LNCAP (cell line): ENCODE measurements around the gene PASK.

Experiments used
- CTCF ChIP-seq: fragments of 450-650 bp; IDR thresholded peaks from 2 replicates; pipeline ENCODE4 v1.5.1; 2017; ENCODE audit warnings: mild to moderate bottlenecking

The PASK gene

GRCh38 chr2:241094924-241095420 is 54.3 kb downstream of the PASK start:
- TF ChIP-seq CTCF = no peak

- TF ChIP-seq CTCF = no peak
Measured at GRCh38 chr2:241094172-241094571, 55.1 kb downstream of the PASK start.

DNA sequence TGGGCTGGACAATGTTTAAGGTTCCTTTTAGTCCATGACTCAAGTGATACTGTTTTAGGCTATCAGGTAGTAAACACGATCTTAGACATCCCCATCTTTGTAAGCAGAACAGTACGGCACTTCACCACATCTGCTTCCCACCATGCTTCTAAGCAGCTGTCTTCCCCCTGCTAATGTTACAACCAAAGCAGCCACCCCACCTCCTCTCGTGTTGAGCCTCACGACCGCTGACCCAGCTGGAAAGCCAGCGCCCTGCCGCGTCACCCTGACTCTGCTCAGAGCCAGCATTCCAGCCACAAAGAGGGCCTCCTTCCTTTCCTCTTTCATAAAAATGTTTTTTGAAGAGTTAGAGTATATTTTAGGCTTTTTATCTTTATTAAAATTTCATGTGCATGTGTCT is 56.6 kb downstream of the PASK start:
- TF ChIP-seq CTCF = no peak

GRCh38 chr2:241091734-241092445 is 57.4 kb downstream of the PASK start:
- no peak for TF ChIP-seq CTCF

GRCh38 chr2:241091201-241091600 is 58.1 kb downstream of the PASK start:
- no peak for TF ChIP-seq CTCF

DNA sequence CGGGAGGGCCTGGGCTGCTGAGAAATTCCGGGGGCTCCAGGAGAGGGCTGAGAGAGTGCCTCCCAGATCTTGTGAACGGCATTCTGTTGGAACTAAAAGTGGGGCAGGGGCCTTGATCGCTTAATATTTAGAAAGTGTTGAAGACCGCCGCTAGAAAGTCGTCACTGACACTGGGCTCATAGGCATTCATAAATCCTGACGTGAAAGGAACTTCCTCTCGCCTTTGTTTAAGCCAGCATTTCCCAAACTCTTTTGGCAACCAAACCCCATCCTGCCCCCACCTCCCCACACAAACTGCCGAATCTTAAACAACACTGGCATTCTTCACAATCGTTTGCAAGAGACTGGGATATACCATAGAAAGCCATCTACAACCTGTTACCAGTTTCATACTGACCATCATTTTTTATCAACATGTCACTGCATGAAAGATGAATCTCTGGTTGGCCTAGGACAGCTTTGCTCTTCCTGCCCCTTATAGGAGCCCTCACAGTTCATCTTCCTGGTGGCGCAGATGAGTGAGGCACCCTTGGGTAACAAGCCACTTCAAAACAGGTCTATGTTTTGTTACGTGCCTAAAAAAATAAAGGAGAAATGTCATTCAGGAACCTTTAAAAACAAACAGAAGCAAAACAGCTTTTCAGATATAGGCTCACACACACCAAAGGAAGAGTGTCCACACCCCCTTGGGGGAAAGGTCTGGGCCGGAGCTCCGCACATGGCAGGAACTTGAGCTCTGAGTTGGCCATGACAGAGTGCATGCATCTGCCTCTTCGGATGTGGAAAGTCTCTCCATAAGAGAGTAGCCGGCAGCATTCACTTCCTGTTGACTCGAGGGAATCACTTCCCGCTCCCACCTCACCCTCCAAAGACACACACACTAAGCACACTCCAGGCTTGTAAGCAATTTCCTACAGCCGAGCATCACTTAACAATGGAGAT is 60.2 kb downstream of the PASK start:
- no peak for TF ChIP-seq CTCF

- TF ChIP-seq CTCF = no peak
Measured at GRCh38 chr2:241088376-241088775, 60.9 kb downstream of the PASK start.
